Measurements from ENCODE around the gene LGALS4. TPM values are rescaled to one million over a fixed set of nuclear protein-coding genes. Genes with fewer than 3 reads are reported as not detected.
"Not testable (repeated sequence)": the region's sequence is repeated elsewhere in the genome, so short reads cannot be mapped to it uniquely, and the experiment has no call there.

Gene LGALS4
- total RNA-seq, 2 experiments from 2014 or later: 0.33 to 0.70 TPM

- H3K4me1 Mint-ChIP-seq (ENCODE audit: low read depth); POLR2A ChIA-PET; H3K36me3 Mint-ChIP-seq; H3K9me3 Mint-ChIP-seq; H3K27me3 Mint-ChIP-seq; H3K4me3 Mint-ChIP-seq; DNase-seq; intact Hi-C loops (cut with micrococcal nuclease); CTCF ChIA-PET; H3K27ac Mint-ChIP-seq: not testable (repeated sequence)
These were observed 41.2 kb downstream of the LGALS4 start for GRCh38 chr19:38771569-38771968.

- CTCF ChIA-PET; H3K27me3 Mint-ChIP-seq; POLR2A ChIA-PET; intact Hi-C loops (cut with micrococcal nuclease); H3K9me3 Mint-ChIP-seq; H3K27ac Mint-ChIP-seq; H3K36me3 Mint-ChIP-seq; H3K4me3 Mint-ChIP-seq; H3K4me1 Mint-ChIP-seq (ENCODE audit: low read depth); DNase-seq: not testable (repeated sequence)
These were observed 41.8 kb downstream of the LGALS4 start for GRCh38 chr19:38770949-38771275.

GRCh38 chr19:38770228-38770948 is 42.4 kb downstream of the LGALS4 start:
- H3K27ac Mint-ChIP-seq; H3K27me3 Mint-ChIP-seq; intact Hi-C loops (cut with micrococcal nuclease); H3K4me1 Mint-ChIP-seq (ENCODE audit: low read depth); H3K36me3 Mint-ChIP-seq; H3K9me3 Mint-ChIP-seq; DNase-seq; H3K4me3 Mint-ChIP-seq: not testable (repeated sequence)
- ChIA-PET CTCF (interaction anchor here (0.9 to 1.6 kb wide), 16 partner anchors 12 to 368 kb away, joined by 3 to 11 read pairs (median 6); partner anchors contain the start of genes ECH1, FAM98C, MRPS12 and NFKBIB), POLR2A (interaction anchor here (1.1 kb wide), 1 partner anchor 79 kb away, joined by 6 read pairs; no protein-coding TSS in a partner anchor)

DNA sequence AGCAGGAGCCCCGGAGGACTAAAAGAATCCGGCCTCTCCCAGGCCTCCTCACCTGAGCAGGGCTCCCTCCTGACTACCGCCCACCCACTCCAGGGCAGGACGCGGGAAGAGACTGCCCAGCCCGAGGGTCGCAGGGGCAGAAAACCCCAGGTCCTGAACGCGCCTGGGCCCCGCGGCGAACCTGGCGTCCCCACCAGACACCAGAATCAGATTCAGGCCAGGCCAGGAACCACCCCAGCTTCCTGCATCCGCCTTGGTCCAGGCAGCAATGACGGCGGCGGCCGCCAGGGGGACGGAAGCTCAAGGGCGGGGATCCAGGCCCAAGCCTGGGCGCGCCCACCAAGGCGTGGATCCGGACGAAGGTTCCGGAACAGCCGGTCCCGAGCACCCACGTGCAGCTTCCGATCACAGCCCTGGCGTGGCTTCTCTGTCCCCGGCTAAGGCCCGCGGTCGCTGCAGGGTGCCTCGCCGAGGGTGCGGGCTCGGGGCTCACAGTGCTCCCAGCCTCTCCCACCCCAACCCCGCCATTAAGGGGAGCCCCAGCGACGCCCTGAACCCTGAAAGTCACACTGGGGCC is 43.0 kb downstream of the LGALS4 start:
- intact Hi-C loops (cut with micrococcal nuclease): loop anchor here (5.0 kb wide), 1 partner anchor 63 kb away; the partner anchor contains the start of gene ECH1
- peak overlapping the region; percentile 60 for H3K4me3 Mint-ChIP-seq
- no peaks in the 10 kb centered on the region for H3K27me3 Mint-ChIP-seq
- H3K4me1 Mint-ChIP-seq (ENCODE audit: low read depth): peaks cover 6% of the 10 kb centered on the region
- H3K36me3 Mint-ChIP-seq: no peaks in the 10 kb centered on the region
- peak overlapping the region; percentile 42 for H3K27ac Mint-ChIP-seq
- DNase-seq: peak; percentile 93
- ChIA-PET CTCF (interaction anchor here (0.7 to 1.6 kb wide), 24 partner anchors 8 to 367 kb away, joined by 3 to 11 read pairs (median 4); partner anchors contain the start of genes ECH1, FAM98C, MRPS12 and NFKBIB), POLR2A (interaction anchor here (0.6 to 1.1 kb wide), 6 partner anchors 62 to 216 kb away, joined by 3 to 6 read pairs (median 4); partner anchors contain the start of genes ECH1, EIF3K, MRPS12 and SARS2)
- H3K9me3 Mint-ChIP-seq: no peaks in the 10 kb centered on the region

DNA sequence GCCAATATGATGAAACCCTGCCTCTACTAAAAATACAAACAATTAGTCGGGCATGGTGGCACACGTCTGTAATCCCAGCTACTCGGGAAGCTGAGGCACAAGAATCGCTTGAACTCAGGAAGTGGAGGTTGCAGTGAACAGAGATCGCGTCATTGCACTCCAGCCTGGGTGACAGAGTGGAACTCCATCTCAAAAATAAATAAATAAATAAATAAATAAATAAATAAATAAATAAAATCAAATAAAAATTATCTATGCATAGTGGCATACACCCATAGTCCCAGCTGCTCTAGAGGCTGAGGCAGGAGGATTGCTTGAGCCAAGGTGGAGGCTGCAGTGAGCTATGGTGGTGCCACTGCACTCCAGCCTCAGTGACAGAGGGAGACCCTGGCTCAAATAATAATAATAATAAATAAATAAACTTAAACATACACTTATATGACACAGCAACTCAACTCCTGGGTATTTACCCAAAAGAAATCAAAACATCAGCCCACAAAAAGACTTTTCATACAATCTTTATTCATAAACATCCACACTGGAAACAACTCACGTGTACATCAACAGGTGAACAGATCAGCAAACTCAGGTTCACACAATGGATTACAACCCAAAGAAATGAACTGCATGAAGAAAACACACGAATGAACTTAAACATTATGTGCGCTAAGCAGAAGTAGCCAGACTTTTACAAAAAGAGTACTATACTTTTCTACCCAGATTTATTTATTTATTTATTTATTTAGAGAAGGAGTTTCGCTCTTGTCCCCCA is 46.3 kb downstream of the LGALS4 start:
- H3K4me1 Mint-ChIP-seq (ENCODE audit: low read depth): peaks cover 6% of the 10 kb centered on the region
- DNase-seq: no peak
- no peaks in the 10 kb centered on the region for H3K9me3 Mint-ChIP-seq
- ChIA-PET POLR2A (no interaction called here), CTCF (no interaction called here)
- intact Hi-C loops (cut with micrococcal nuclease): loop anchor here (5.0 kb wide), 1 partner anchor 66 kb away; the partner anchor contains the start of gene ECH1
- H3K27ac Mint-ChIP-seq: no peak overlapping the region
- H3K36me3 Mint-ChIP-seq: no peaks in the 10 kb centered on the region
- H3K4me3 Mint-ChIP-seq: no peak overlapping the region
- H3K27me3 Mint-ChIP-seq: no peaks in the 10 kb centered on the region

- no peaks in the 10 kb centered on the region for H3K27me3 Mint-ChIP-seq
- no peaks in the 10 kb centered on the region for H3K9me3 Mint-ChIP-seq
- peaks cover 6% of the 10 kb centered on the region for H3K4me1 Mint-ChIP-seq (ENCODE audit: low read depth)
- H3K36me3 Mint-ChIP-seq: no peaks in the 10 kb centered on the region
- ChIA-PET POLR2A (interaction anchor here (0.6 kb wide), 1 partner anchor 783 kb away, joined by 3 read pairs; no protein-coding TSS in a partner anchor), CTCF (no interaction called here)
- intact Hi-C loops (cut with micrococcal nuclease): loop anchor here (5.0 kb wide), 1 partner anchor 67 kb away; the partner anchor contains the start of gene ECH1
- no peak overlapping the region for H3K4me3 Mint-ChIP-seq
- H3K27ac Mint-ChIP-seq: no peak overlapping the region
- no peak for DNase-seq
These were observed 47.5 kb downstream of the LGALS4 start for GRCh38 chr19:38765214-38765613.

DNA sequence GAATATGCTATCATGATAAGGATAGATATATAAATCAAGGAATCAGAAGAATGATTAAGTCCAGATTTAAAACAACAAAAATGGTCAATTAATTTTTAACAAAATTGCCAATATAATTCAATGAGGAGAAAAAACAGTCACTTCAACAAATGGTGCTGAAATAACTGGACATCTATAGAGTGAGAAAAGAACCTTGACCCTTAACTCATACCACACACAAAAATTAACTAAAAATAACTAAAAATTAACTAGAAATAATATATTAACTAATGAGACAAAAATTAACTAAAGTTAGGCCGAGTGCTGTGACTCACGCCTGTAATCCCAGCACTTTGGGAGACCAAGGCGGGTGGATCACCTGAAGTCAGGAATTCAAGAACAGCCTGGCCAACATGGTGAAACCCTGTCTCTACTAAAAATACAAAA is 48.9 kb downstream of the LGALS4 start:
- CTCF ChIA-PET: interaction anchor here (1.1 kb wide), 1 partner anchor 166 kb away, joined by 5 read pairs; the partner anchor contains the start of genes MRPS12 and SARS2
- H3K36me3 Mint-ChIP-seq: no peaks in the 10 kb centered on the region
- no peaks in the 10 kb centered on the region for H3K9me3 Mint-ChIP-seq

GRCh38 chr19:38761884-38762389 is 50.8 kb downstream of the LGALS4 start:
- H3K4me3 Mint-ChIP-seq; H3K27me3 Mint-ChIP-seq; intact Hi-C loops (cut with micrococcal nuclease); DNase-seq; H3K4me1 Mint-ChIP-seq (ENCODE audit: low read depth); H3K36me3 Mint-ChIP-seq; H3K27ac Mint-ChIP-seq; H3K9me3 Mint-ChIP-seq: not testable (repeated sequence)
- ChIA-PET POLR2A (interaction anchor here (0.6 kb wide), 1 partner anchor 168 kb away, joined by 3 read pairs; no protein-coding TSS in a partner anchor), CTCF (interaction anchor here (0.9 kb wide), 1 partner anchor 7 kb away, joined by 3 read pairs; no protein-coding TSS in a partner anchor)

More for the DNA sequence above, 48.9 kb downstream of the LGALS4 start:
- no peak overlapping the region for H3K4me3 Mint-ChIP-seq
- H3K27ac Mint-ChIP-seq: no peak overlapping the region
- DNase-seq: no peak
- no peaks in the 10 kb centered on the region for H3K4me1 Mint-ChIP-seq (ENCODE audit: low read depth)
- intact Hi-C loops (cut with micrococcal nuclease): no loop called here
- no peaks in the 10 kb centered on the region for H3K27me3 Mint-ChIP-seq
- POLR2A ChIA-PET: no interaction called here

DNA sequence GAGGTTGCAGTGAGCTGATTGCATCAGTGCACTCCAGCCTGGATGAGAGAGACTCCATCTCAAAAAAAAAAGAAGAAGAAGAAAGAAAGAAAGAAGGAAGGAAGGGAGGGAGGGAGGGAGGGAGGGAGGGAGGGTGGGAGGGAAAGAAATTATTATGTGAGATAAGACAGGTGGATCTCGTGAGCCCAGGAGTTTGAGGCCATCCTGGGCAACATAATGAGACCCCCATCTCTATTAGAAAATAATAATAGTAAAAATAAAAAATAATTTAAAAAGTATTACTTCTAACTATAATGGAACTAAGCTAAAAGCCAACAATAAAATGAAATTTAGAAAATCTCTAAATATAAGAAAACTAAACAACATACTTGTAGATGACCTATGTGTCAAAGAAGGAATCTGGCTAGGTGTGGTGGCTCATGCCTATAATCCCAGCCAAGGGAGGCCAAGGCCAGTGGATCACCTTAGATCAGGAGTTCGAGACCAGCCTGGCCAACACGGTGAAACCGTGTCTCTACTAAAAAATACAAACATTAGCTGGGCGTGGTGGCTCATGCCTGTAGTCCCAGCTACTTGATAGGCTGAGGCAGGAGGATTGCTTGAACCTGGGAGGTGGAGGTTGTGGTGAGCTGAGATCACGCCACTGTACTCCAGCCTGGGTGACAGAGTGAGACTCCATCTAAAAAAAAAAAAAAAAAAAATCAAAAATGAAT is 51.8 kb downstream of the LGALS4 start:
- POLR2A ChIA-PET; H3K36me3 Mint-ChIP-seq; H3K27ac Mint-ChIP-seq; H3K4me3 Mint-ChIP-seq; intact Hi-C loops (cut with micrococcal nuclease); H3K9me3 Mint-ChIP-seq; H3K4me1 Mint-ChIP-seq (ENCODE audit: low read depth); DNase-seq; H3K27me3 Mint-ChIP-seq: not testable (repeated sequence)
- CTCF ChIA-PET: interaction anchor here (0.8 to 0.9 kb wide), 2 partner anchors 8 to 245 kb away, joined by 3 read pairs; no protein-coding TSS in a partner anchor

GRCh38 chr19:38759590-38760003 is 53.1 kb downstream of the LGALS4 start:
- H3K27me3 Mint-ChIP-seq: no peaks in the 10 kb centered on the region
- DNase-seq: no peak
- H3K4me1 Mint-ChIP-seq (ENCODE audit: low read depth): no peaks in the 10 kb centered on the region
- ChIA-PET CTCF (interaction anchor here (0.6 kb wide), 1 partner anchor 202 kb away, joined by 3 read pairs; no protein-coding TSS in a partner anchor), POLR2A (no interaction called here)
- no peak overlapping the region for H3K4me3 Mint-ChIP-seq
- H3K27ac Mint-ChIP-seq: no peak overlapping the region
- H3K36me3 Mint-ChIP-seq: no peaks in the 10 kb centered on the region
- intact Hi-C loops (cut with micrococcal nuclease): no loop called here
- peaks cover 3% of the 10 kb centered on the region for H3K9me3 Mint-ChIP-seq

DNA sequence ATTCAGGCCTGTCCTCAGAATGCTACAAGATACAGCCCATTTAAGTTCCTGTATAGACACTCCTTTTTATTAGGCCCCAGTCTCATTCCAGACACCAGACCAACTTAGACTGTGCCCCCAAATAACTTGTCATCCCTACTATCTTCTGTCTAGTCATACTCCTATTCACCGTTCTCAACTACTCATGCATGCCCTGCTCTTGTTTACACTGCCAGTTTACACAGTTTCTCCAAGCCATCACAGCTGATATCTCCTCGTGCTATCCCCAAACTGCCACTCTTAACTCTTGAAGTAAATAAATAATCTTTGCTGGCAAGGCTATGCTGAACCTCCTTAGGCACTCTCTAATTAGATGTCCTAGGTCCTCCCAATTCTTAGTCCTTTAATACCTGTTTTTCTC is 58.5 kb downstream of the LGALS4 start:
- intact Hi-C loops (cut with micrococcal nuclease); CTCF ChIA-PET; H3K27ac Mint-ChIP-seq; H3K9me3 Mint-ChIP-seq; H3K4me1 Mint-ChIP-seq (ENCODE audit: low read depth); H3K4me3 Mint-ChIP-seq; DNase-seq; H3K36me3 Mint-ChIP-seq; H3K27me3 Mint-ChIP-seq; POLR2A ChIA-PET: not testable (repeated sequence)
